ENCODE measurements around the gene SERINC5. TPM values are rescaled to one million over a fixed set of nuclear protein-coding genes. Genes with fewer than 3 reads are reported as not detected.

Gene SERINC5
- total and polyA plus RNA-seq, 2 of the 4 experiments (the other 2 are of a cell fraction) = 5.0 to 8.1 TPM

- H3K14ac ChIP-seq (replicated peaks; ENCODE audit: low read depth, low read length) = no peak overlapping the region
- no peak overlapping the region for H2BK15ac ChIP-seq (ENCODE audit: low read depth, low read length)
- intact Hi-C loops (cut with micrococcal nuclease) (no loop called here), dilution Hi-C loops (cut with HindIII; ENCODE audit: low sequenced_read_pairs, unreplicated experiment) (no loop called here), in situ Hi-C loops (cut with MboI; ENCODE audit: low sequenced_read_pairs) (no loop called here)
- peaks cover 6% of the 10 kb centered on the region; the same call in 1 of the 2 replicates for H3K9me1 ChIP-seq (ENCODE audit: insufficient read depth, low read length)
- H2AFZ ChIP-seq (replicated peaks; ENCODE audit: low read length, poor library complexity) = no peak overlapping the region
- no peak overlapping the region for H2AK9ac ChIP-seq (replicated peaks; ENCODE audit: low read depth, low read length, poor library complexity)
- H3K36me3 ChIP-seq (ENCODE audit: control insufficient read depth, insufficient read depth, low read length) = peaks cover 4% of the 10 kb centered on the region; the same call in 1 of the 2 replicates
- no peak overlapping the region for H3K56ac ChIP-seq (ENCODE audit: extremely low read depth, insufficient read depth, low read length)
- ATAC-seq (ENCODE audit: low read depth) = no peak
- no peak overlapping the region for H3K27ac ChIP-seq (ENCODE audit: insufficient read depth, low read length)
- H3K9me3 ChIP-seq (ENCODE audit: control insufficient read depth, insufficient read depth, low read length) = no peaks in the 10 kb centered on the region
- POLR2A ChIA-PET (ENCODE audit: unreplicated experiment) = no interaction called here
- H3K79me1 ChIP-seq (ENCODE audit: low read depth in 1 of 2, low read length in 2 of 2) = no peaks in the 10 kb centered on the region
- BruUV-seq (replicated peaks) = no TSS peak
- no peak overlapping the region for H2BK120ac ChIP-seq (ENCODE audit: low read depth, low read length)
- H3K4ac ChIP-seq (ENCODE audit: low read depth, low read length) = no peak overlapping the region
- H3K4me2 ChIP-seq (ENCODE audit: low read depth, low read length) = no peak overlapping the region
- no peaks in the 10 kb centered on the region for H3K27me3 ChIP-seq (ENCODE audit: control insufficient read depth, insufficient read depth, low read length)
- no peak overlapping the region for H4K91ac ChIP-seq (ENCODE audit: insufficient read depth, low read depth, low read length)
- no peak overlapping the region for H3K18ac ChIP-seq (ENCODE audit: low read depth, low read length)
- no peak overlapping the region for H3K9ac ChIP-seq (ENCODE audit: low read depth, low read length)
- no peaks in the 10 kb centered on the region for H4K20me1 ChIP-seq (ENCODE audit: insufficient read depth, low read length)
- no peak overlapping the region for H2AK5ac ChIP-seq (ENCODE audit: low read depth, low read length)
- no peak overlapping the region for H4K5ac ChIP-seq (ENCODE audit: low read depth, low read length)
- CTCF ChIA-PET = interaction anchor here (2.3 kb wide), 1 partner anchor 9 kb away, joined by 6 read pairs; no protein-coding TSS in a partner anchor
- no peak overlapping the region for H3K23ac ChIP-seq (ENCODE audit: low read depth, low read length)
- DNase-seq = no peak
- H4K8ac ChIP-seq (ENCODE audit: low read depth in 2 of 2, low read length in 2 of 2) = no peak overlapping the region
- H3K4me3 ChIP-seq (ENCODE audit: insufficient read depth, low read depth, low read length) = no peak overlapping the region
- WGBS, 2 experiments (ENCODE audit: extremely low coverage in 2 of 2, insufficient read length in 1 of 2) = no CpG with 5 or more reads among the region's 3 CpGs
- TF ChIP-seq RFX5 (IDR thresholded peaks at IDR 0.05; ENCODE audit: low read depth, low read length) (no peak), MAZ (IDR thresholded peaks at IDR 0.05; ENCODE audit: borderline replicate concordance, low read depth, low read length) (no peak), NFE2L2 (IDR thresholded peaks at IDR 0.05; ENCODE audit: low read depth, low read length) (no peak), SMC3 (IDR thresholded peaks at IDR 0.05; ENCODE audit: low read depth, low read length) (no peak), POLR2A (IDR thresholded peaks at IDR 0.05; ENCODE audit: low read depth, low read length) (no peak), BHLHE40 (IDR thresholded peaks at IDR 0.05; ENCODE audit: low read depth, low read length) (no peak), ELK1 (IDR thresholded peaks at IDR 0.05; ENCODE audit: borderline replicate concordance, low read depth, low read length) (no peak), RAD21 (IDR thresholded peaks at IDR 0.05; ENCODE audit: low read length) (no peak), USF2 (IDR thresholded peaks at IDR 0.05; ENCODE audit: low read depth, low read length) (no peak)
- H2BK20ac ChIP-seq (ENCODE audit: low read depth, low read length) = no peak overlapping the region
- H3K4me1 ChIP-seq (ENCODE audit: control insufficient read depth, insufficient read depth, low read length) = no peaks in the 10 kb centered on the region
- no peak overlapping the region for H2BK5ac ChIP-seq (ENCODE audit: low read depth, low read length, poor library complexity, severe bottlenecking)
These were observed 106.7 kb downstream of the SERINC5 start for GRCh38 chr5:80149161-80149609.
